DMS 273 treated with DMSO at 0.1 percent for 48 hours (cell line): Measurements from ENCODE around the gene TRAF2.
"Not testable (repeated sequence)": the region's sequence is repeated elsewhere in the genome, so short reads cannot be mapped to it uniquely, and the experiment has no call there.

Experiments used
- DNase-seq: peaks from one replicate; lab custom pipeline; 2025; lab: John Stamatoyannopoulos, UW

Gene TRAF2

GRCh38 chr9:136857581-136858412 is 28.5 kb upstream of the TRAF2 start:
- DNase-seq, result no peak

- no peak for DNase-seq
Measured at GRCh38 chr9:136858452-136858843, 27.9 kb upstream of the TRAF2 start.

GRCh38 chr9:136858844-136859757 is 27.2 kb upstream of the TRAF2 start:
- DNase-seq, result no peak

GRCh38 chr9:136860529-136860928 is 25.8 kb upstream of the TRAF2 start:
- no peak for DNase-seq

- DNase-seq, result no peak
Measured at GRCh38 chr9:136860933-136861873, 25.1 kb upstream of the TRAF2 start.

GRCh38 chr9:136861874-136862457 is 24.4 kb upstream of the TRAF2 start:
- no peak for DNase-seq

- DNase-seq, result no peak
Measured at GRCh38 chr9:136862849-136863622, 23.3 kb upstream of the TRAF2 start.

GRCh38 chr9:136863623-136864273 is 22.6 kb upstream of the TRAF2 start:
- DNase-seq, result no peak

GRCh38 chr9:136865041-136865767 is 21.1 kb upstream of the TRAF2 start:
- DNase-seq, result no peak

- DNase-seq, result no peak
Measured at GRCh38 chr9:136865768-136866103, 20.6 kb upstream of the TRAF2 start.

- DNase-seq, result not testable (repeated sequence)
Measured at GRCh38 chr9:136866898-136867421, 19.4 kb upstream of the TRAF2 start.

GRCh38 chr9:136867480-136867879 is 18.8 kb upstream of the TRAF2 start:
- DNase-seq, result no peak

GRCh38 chr9:136867917-136868316 is 18.4 kb upstream of the TRAF2 start:
- no peak for DNase-seq

- DNase-seq, result no peak
Measured at GRCh38 chr9:136868644-136869043, 17.7 kb upstream of the TRAF2 start.

GRCh38 chr9:136869611-136870010 is 16.7 kb upstream of the TRAF2 start:
- not testable (repeated sequence) for DNase-seq

- peak; percentile 35 for DNase-seq
Measured at GRCh38 chr9:136875155-136875554, 11.2 kb upstream of the TRAF2 start.

- DNase-seq, result no peak
Measured at GRCh38 chr9:136876476-136876875, 9.8 kb upstream of the TRAF2 start.

- no peak for DNase-seq
Measured at GRCh38 chr9:136880651-136881050, 5.7 kb upstream of the TRAF2 start.

GRCh38 chr9:136881691-136882108 is 4.6 kb upstream of the TRAF2 start:
- no peak for DNase-seq
